MCF 10A (cell line): ENCODE results near the gene DEDD. TPM values are rescaled to one million over a fixed set of nuclear protein-coding genes. Genes with fewer than 3 reads are reported as not detected.

Source experiments
- BruUV-seq: library from RNA; stranded (reverse); fragments of 400-500 nt; replicated peaks from 2 replicates; lab custom pipeline; 2021; lab: Mats Ljungman, UMichigan
- CTCF ChIA-PET: fragments of 300-600 bp; sonication (Branson Sonifier 250); formaldehyde crosslinking; extraction: SDS; loops from one replicate; lab custom pipeline; 2021; ENCODE audit warnings: antibody characterized with exemption, inconsistent platforms; lab: Yijun Ruan, JAX
- POLR2A ChIA-PET: fragments of 300-600, 350-650 bp; sonication (Branson Sonifier 250); formaldehyde crosslinking; extraction: SDS; loops from one replicate; lab custom pipeline; 2020; ENCODE audit warnings: antibody characterized with exemption, inconsistent platforms; lab: Yijun Ruan, JAX
- DNase-seq: peaks from one replicate; pipeline ENCODE4 v3.0.0-alpha.2; 2018; ENCODE audit not compliant: unreplicated experiment
- H3K27ac Mint-ChIP-seq: one replicate; pipeline ENCODE4 v1.8.0; 2022; ENCODE audit warnings: mild to moderate bottlenecking, low read depth, mixed read lengths; ENCODE audit not compliant: unreplicated experiment
- H3K27me3 Mint-ChIP-seq: one replicate; pipeline ENCODE4 v1.8.0; 2022; ENCODE audit warnings: mixed read lengths; ENCODE audit not compliant: insufficient read depth, unreplicated experiment
- H3K36me3 Mint-ChIP-seq: one replicate; pipeline ENCODE4 v1.8.0; 2022; ENCODE audit warnings: mild to moderate bottlenecking, moderate library complexity, mixed read lengths; ENCODE audit not compliant: insufficient read depth, unreplicated experiment
- H3K4me1 Mint-ChIP-seq: one replicate; pipeline ENCODE4 v1.8.0; 2022; ENCODE audit warnings: mixed read lengths; ENCODE audit not compliant: insufficient read depth, unreplicated experiment
- H3K4me3 Mint-ChIP-seq: one replicate; pipeline ENCODE4 v1.8.0; 2022; ENCODE audit warnings: mild to moderate bottlenecking, moderate library complexity, mixed read lengths; ENCODE audit not compliant: unreplicated experiment
- H3K9me3 Mint-ChIP-seq: one replicate; pipeline ENCODE4 v1.8.0; 2022; ENCODE audit warnings: mixed read lengths; ENCODE audit not compliant: unreplicated experiment
- CTCF ChIP-seq: fragments of 200-600 bp; IDR thresholded peaks from one replicate; pipeline ENCODE4 v1.8.0; 2022; ENCODE audit warnings: antibody characterized with exemption, mild to moderate bottlenecking; ENCODE audit not compliant: unreplicated experiment
- intact Hi-C: fragments of 100-400 bp; cut with micrococcal nuclease; formaldehyde crosslinking; loops from 2 replicates; pipeline ENCODE4 v1.14.1; 2022
- total RNA-seq: library from RNA; stranded (reverse); gene quantifications from 2 replicates; pipeline ENCODE4 v1.2.3, GENCODE V29; 2022

DEDD gene
- total RNA-seq, 1 experiment from 2014 or later, result 73.6 TPM

DNA sequence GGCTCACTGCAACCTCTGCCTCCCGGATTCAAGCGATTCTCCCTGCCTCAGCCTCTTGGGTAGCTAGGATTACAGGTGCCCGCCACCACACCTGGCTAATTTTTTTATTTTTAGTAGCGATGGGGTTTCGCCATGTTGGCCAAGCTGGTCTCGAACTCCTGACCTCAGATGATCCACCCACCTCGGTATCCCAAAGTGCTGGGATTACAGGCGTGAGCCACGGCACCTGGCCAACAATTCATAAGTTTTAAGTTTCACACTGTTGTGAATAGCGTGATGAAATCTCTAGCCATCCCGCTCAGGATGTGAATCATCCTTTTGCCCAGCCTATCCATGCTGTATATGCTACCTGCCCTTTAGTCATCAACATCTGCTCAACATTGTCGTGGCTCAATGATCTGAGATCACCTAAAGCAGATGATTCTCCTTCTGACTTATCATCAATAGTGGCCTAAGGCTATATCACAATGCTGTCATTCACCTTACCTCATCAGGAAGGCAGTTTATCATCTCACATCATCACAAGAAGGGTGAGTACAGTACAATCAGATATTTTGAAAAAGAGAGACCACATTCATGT lies 17.2 kb downstream of the DEDD start:
- no peaks in the 10 kb centered on the region for H3K27me3 Mint-ChIP-seq
- H3K36me3 Mint-ChIP-seq, result peaks cover 49% of the 10 kb centered on the region
- peaks cover 55% of the 10 kb centered on the region for H3K4me1 Mint-ChIP-seq
- ChIA-PET POLR2A (interaction anchor here (0.6 to 6.9 kb wide), 16 partner anchors 9 to 400 kb away, joined by 3 to 112 read pairs (median 4); partner anchors contain the start of genes B4GALT3, F11R, PPOX and TSTD1), CTCF (interaction anchor here (0.6 to 4.6 kb wide), 6 partner anchors 17 to 90 kb away, joined by 3 to 30 read pairs (median 6); partner anchors contain the start of gene KLHDC9)
- TF ChIP-seq CTCF, result no peak
- H3K4me3 Mint-ChIP-seq, result peak overlapping the region; percentile 97
- H3K9me3 Mint-ChIP-seq, result no peaks in the 10 kb centered on the region
- intact Hi-C loops, result loop anchor here (1.0 kb wide), 2 partner anchors 17 to 41 kb away; partner anchors contain the start of gene DEDD
- peak; percentile 99 for DNase-seq
- peak overlapping the region; percentile 88 for H3K27ac Mint-ChIP-seq
- BruUV-seq, result no TSS peak

DNA sequence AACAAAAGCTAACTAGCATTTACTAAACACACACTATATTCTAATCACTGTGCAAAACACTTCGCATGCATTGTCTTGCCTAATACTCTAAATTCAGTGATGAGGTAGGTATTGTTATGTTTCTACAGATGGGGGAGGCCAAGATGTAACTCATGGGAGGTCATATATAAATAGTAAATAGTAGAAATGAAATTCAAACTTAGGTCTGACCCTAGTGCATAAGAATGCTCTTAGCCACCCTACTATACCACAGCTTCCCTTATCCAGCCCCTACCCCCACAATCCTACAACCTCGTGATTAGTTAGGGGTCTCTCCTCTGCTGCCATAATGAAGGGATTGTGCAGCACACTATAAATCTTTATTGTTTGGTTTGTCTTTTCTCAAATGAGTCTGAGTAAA lies 17.9 kb downstream of the DEDD start:
- no peak for DNase-seq
- Mint-ChIP-seq H3K9me3 (no peaks in the 10 kb centered on the region), H3K36me3 (peaks cover 43% of the 10 kb centered on the region), H3K4me1 (peaks cover 48% of the 10 kb centered on the region), H3K27me3 (no peaks in the 10 kb centered on the region), H3K27ac (peak overlapping the region; percentile 88), H3K4me3 (no peak overlapping the region)
- TF ChIP-seq CTCF, result no peak
- intact Hi-C loops, result no loop called here
- BruUV-seq, result no TSS peak
- CTCF ChIA-PET, result interaction anchor here (0.6 to 4.6 kb wide), 9 partner anchors 10 to 123 kb away, joined by 3 to 30 read pairs (median 3); partner anchors contain the start of gene KLHDC9
- POLR2A ChIA-PET, result interaction anchor here (0.6 to 6.9 kb wide), 12 partner anchors 9 to 98 kb away, joined by 3 to 112 read pairs (median 4); partner anchors contain the start of genes B4GALT3, F11R, PPOX and TSTD1

GRCh38 chr1:161113915-161114314 lies 18.6 kb downstream of the DEDD start:
- intact Hi-C loops, result no loop called here
- CTCF ChIA-PET, result interaction anchor here (0.6 to 4.6 kb wide), 8 partner anchors 9 to 122 kb away, joined by 3 to 30 read pairs (median 4); partner anchors contain the start of gene KLHDC9
- BruUV-seq, result no TSS peak
- no peak for DNase-seq
- TF ChIP-seq CTCF, result no peak
- Mint-ChIP-seq H3K4me3 (no peak overlapping the region), H3K9me3 (no peaks in the 10 kb centered on the region), H3K36me3 (peaks cover 48% of the 10 kb centered on the region), H3K27ac (peak overlapping the region; percentile 2), H3K27me3 (no peaks in the 10 kb centered on the region), H3K4me1 (peaks cover 45% of the 10 kb centered on the region)
- POLR2A ChIA-PET, result interaction anchor here (0.9 to 6.9 kb wide), 12 partner anchors 8 to 94 kb away, joined by 3 to 112 read pairs (median 4); partner anchors contain the start of genes DEDD, F11R, PPOX and UFC1

DNA sequence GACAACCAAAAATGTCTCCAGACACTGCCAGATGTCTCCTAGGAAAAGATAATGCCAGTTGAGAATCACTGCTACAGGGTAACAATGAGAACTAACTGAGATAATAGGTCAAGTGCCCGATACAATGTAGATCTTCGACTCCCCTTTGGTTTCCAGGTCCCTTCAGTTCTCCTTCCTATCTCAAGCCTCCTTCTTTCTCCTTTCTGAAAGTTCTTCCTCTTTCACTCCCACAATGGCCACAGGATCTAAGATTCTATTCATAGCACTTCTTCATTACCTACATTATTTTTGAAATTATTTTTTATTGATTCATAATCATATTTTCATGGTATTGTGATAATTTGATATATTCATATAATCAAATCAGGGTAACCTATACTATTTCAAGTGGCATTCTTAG lies 20.9 kb downstream of the DEDD start:
- ChIA-PET POLR2A (interaction anchor here (0.6 to 3.0 kb wide), 6 partner anchors 10 to 921 kb away, joined by 3 to 10 read pairs (median 6); partner anchors contain the start of gene F11R), CTCF (interaction anchor here (0.7 to 3.0 kb wide), 7 partner anchors 10 to 115 kb away, joined by 3 to 11 read pairs (median 5); partner anchors contain the start of gene KLHDC9)
- H3K27me3 Mint-ChIP-seq, result no peaks in the 10 kb centered on the region
- intact Hi-C loops, result no loop called here
- peak overlapping the region; percentile 21 for H3K27ac Mint-ChIP-seq
- no peak overlapping the region for H3K4me3 Mint-ChIP-seq
- H3K36me3 Mint-ChIP-seq, result peaks cover 43% of the 10 kb centered on the region
- no peak for DNase-seq
- TF ChIP-seq CTCF, result no peak
- no peaks in the 10 kb centered on the region for H3K9me3 Mint-ChIP-seq
- no TSS peak for BruUV-seq
- H3K4me1 Mint-ChIP-seq, result peaks cover 44% of the 10 kb centered on the region
